ENCODE data around the gene HES5.
"Not testable (repeated sequence)": the region's sequence is repeated elsewhere in the genome, so short reads cannot be mapped to it uniquely, and the experiment has no call there.

Gene HES5

DNA sequence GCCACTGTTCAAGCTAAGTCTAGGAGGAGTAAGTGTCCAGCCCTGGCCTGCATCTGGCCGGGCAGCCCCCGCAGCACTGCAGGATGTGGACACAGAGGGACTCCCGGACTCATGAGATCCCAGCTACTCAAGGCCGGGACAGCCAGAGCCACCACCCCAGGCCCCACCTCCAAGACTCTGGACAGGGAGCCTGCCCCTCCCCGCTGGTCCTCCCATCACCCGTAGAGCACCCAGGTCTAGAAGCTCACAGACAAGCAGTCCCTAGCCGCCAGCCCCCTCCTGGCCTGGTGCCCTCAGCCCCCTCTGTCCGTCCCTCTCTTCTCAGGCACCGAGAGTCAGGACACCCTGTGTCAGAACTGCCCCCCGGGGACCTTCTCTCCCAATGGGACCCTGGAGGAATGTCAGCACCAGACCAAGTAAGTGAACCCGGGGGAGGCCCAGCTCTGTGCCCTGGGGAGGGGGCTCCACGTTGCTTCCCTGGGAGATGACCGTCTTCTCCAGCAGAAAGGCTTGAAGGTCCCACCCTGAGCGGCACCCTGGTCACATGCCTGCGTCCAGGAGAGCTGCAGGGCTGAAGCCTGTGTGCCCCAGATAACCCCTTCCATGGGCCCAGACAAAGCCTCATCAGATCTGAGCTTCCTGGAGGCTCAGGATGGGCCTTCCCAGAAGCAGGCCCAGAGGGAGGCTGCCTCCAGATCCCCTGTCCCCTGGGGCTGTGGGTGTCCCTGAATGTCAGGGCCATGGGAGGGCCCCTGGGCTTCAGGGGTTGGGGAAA, 30.4 kb upstream of the HES5 start:
- no peak for DNase-seq (ENCODE audit: low read depth in 2 of 2)

DNA sequence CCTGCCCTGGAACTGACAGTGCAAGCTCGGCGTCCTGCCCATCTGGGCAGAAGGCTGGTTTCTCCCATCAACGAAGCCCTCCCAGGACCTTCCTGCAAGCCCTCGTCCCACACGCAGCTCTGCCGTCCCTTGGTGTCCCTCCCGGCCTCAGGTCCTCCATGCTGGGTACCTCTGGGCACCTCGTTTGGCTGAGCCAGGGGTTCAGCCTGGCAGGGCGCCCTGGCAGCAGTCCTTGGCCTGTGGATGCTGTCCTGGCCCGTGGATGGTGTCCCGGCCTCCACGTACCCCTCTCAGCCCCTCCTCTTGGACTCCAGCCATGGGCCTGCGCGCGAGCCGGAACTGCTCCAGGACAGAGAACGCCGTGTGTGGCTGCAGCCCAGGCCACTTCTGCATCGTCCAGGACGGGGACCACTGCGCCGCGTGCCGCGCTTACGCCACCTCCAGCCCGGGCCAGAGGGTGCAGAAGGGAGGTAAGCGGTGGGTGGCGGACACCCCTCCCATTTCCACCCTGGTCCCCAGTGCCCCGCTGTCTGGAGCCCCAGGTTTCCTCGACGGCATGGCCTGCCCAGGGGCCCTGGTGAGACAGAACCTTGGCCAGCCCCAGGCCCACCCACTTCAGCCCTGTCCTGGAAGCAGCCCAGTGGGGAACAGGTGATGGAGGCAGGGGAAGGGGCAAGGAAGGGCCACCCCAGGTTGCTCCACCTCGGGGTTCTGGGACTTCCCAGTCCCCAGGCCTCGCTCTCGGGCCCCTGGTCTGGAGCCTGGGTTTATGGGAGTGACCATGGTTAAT, 29.6 kb upstream of the HES5 start:
- DNase-seq (ENCODE audit: low read depth in 2 of 2), result no peak

DNA sequence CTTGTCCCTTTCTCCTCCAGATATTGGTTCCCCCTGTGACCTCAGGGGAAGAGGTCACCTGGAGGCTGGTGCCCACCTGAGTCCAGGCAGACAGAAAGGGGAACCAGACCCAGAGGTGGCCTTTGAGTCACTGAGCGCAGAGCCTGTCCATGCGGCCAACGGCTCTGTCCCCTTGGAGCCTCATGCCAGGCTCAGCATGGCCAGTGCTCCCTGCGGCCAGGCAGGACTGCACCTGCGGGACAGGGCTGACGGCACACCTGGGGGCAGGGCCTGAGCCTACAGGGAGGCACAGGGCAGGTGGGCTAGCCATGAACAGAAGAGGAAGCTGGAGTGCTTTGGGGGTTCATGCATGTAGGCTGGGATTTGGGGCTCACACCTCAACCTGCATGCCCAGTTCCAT, 28.8 kb upstream of the HES5 start:
- DNase-seq (ENCODE audit: low read depth in 2 of 2), result no peak

DNA sequence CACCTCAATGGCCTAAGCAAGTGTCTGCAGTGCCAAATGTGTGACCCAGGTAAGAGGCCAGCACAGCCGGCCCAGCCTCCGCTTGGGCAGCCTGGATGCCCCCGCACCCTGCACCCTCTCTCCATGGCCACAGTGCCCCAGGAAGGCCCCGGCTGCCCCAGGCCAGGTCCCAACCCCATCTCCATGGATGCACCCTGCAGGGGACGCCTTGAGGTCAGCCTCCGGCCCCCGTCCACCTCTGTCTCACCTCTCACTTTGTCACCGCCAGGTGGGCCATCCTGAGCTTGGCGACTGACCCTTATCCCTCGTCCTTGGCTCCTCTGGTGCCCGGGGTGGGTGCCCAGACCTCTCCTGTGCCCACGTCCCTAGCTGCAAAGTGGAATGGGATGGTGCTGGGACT, 28.4 kb upstream of the HES5 start:
- no peak for DNase-seq (ENCODE audit: low read depth in 2 of 2)

DNA sequence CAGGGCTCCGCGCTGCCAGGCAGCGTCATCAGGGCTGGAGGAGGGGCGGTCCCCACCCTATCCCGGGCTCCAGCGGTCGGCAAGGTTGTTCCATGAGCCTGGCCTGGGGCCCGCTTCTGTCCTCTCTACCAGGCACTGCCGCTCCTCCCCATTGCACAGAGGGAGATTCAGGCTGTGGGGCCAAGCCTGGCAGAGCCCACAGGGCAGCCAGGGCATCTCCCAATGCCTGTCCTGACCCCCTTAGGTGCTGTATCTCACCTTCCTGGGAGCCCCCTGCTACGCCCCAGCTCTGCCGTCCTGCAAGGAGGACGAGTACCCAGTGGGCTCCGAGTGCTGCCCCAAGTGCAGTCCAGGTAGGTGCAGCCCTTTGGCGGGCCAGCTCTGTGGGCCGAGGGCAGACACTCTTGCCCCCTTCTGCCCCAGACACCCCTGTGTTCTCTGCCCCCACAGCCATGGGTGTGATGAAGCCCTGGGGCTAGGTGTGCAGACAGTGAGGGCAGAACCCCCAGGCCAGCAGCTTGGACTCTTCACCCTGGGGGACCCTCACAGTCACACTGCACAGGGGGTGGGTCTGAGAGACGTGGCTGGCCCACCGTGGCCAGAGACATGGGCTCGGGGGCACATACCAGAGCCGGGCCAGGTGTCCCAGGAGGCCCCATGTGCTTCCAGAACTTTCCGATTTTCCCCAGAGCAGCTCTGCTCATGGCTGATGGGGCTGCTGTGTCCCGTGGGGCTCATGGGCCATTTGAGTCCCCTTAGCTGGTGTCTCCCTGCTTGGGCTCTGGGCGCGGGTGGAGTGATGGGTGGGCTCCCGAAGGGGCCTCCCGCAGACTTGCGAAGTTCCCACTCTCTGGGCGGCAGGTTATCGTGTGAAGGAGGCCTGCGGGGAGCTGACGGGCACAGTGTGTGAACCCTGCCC, 27.7 kb upstream of the HES5 start:
- no peak for DNase-seq (ENCODE audit: low read depth in 2 of 2)

DNA sequence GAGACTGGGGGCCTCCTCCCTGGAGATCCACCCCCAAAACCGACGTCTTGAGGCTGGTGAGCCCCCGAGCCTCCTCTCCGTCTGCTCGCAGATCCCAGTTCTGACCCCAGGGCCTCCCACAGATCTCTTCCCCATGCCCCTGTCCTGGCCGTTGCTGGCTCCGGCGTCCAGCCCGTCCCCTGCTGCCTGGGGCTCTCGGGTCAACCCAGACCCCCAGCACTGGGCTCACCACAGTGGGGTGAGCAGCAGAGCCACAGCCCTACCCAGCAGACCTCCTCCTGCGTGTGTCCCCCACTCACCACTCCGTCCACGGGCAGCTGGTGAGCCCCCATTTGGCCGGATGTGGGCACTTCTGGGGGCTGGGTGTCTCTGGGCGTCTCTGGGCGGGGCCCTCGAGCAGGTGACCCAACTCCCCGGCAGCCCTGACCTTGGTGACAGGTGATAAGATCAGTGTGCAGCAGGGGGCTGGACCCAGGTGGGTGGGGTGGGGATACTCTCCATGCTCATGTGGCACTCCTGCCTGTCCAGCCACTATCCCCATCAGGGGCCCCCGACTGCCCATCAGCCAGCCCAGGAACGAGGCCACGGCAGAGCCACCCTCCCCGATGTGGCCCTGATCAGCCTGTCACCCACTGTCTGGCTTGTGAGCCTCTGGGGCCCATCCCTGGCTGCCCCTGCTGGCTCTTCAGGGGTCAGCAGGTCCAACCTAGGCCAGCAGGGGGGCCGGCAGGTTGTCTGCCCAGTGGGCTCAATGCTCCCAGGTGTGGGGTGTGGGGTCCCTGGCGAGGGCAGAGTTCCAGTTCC, 26.8 kb upstream of the HES5 start:
- no peak for DNase-seq (ENCODE audit: low read depth in 2 of 2)

DNA sequence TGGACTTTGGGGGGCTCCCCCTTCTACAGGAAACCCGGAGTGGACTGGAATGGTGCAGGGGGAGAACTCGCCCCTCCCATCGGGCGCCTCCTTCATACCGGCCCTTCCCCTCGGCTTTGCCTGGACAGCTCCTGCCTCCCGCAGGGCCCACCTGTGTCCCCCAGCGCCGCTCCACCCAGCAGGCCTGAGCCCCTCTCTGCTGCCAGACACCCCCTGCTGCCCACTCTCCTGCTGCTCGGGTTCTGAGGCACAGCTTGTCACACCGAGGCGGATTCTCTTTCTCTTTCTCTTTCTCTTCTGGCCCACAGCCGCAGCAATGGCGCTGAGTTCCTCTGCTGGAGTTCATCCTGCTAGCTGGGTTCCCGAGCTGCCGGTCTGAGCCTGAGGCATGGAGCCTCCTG, 26.2 kb upstream of the HES5 start, which contains the start of gene TNFRSF14:
TSS of gene TNFRSF14 (plus strand) at position 95 of the 401 bp plus-strand sequence. CDS start at position 389, 294 bp downstream.
- DNase-seq (ENCODE audit: low read depth in 2 of 2), result peak; percentile 57 to 64

DNA sequence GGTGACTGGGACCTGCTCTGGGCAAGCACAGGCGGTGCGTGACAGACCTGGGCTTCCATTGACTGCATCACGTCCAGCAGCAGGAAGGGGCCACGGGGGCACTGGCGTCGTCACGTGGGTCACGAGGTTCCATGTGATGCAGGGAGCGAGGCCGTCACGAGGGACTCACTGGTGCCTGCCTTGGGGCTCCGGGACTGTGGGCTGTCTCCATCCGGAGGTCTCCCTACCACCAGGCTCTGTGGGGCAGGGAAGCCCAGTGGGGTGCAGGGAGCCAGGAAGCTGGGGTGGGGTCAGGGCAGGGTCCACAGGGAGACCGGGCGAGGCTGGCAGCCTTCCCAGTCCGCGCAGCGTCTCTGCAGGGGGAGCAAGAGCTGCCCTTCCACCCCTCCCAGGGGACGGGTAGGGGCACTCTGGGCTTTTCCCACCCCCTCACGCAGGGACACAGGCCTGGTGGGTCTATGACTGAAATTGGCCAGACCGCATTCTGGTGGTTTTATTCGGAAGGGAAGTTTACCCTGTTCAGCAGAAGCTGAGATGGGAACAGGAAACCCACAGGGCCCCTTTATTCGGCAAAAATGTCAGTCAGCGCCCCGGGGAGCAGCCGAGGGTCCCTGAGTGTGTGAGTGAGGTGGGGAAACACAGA, 25.7 kb upstream of the HES5 start:
- DNase-seq (ENCODE audit: low read depth in 2 of 2), result peak; percentile 76 to 78

DNA sequence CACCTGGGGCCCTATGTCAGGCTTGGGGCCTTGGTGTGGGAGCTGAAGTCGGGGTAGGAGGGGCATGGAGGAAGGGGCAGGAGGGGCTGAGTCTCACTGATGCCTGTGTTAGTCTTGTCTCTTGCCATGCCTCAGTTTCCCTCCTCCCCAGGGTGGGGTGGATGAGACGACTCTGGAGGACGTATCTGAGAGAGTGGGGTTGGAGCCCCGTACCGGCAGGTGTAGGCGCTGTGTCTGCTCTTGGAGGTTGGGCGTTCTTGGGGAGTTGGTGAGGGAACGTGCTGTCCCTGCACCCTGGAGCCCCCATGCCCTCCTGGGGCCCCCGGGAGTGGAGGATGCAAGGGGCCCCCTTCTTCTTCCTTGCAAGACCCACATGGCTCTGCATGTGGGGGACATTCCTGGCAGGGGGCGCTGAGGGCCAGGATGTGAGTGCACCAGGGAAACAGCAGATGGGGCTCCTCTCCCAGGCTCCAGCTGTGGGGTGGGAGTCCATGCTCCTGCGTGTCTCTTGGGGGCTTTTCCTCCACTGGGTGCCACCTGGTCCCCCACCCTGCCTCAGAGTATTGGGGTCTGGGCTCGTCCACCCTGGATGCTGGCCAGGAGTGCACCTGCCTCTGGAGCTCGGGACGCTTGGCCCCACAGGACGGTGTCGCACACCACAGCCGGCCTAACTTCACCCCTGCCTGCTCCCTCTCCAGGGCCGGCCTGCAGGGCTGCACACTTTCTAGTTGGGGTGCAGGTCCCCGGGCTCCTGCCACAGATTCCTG, 24.7 kb upstream of the HES5 start:
- no peak for DNase-seq (ENCODE audit: low read depth in 2 of 2)

DNA sequence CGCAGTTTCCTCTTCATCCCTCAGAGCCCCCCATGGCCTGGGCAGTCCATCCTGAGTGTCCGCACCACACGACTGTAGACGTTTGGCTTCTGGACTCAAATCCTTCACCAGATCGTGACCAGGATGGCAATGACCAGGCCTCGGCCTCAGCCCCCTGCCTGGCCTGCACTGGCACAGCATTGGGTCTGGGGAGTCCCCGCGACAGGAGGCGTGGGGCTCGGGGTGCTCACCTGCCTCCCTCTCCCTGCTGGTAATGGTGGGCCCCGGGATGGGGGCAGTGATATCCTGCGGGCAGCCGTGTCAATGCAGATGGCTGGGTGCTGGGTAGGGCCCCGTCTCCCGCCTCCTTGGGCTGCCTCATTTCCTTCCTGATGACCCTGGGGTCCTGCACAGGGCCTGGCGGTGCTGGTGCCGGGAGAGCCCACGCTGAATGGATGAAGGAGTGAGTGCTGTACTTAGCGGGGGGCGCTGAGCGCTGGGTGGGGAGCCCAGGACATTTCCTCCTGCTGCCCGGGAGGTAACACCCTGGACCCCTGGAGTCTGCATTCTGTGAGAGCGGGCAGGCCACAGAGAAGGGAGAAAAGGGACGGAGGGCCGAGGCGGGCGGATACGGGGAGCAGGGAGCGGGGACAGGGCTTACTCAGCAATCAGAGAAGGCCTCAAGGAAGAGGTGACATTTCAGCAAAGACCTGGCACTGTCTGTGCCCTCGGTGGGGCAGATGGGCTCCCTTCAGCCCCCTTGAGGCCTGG, 24.0 kb upstream of the HES5 start:
- DNase-seq (ENCODE audit: low read depth in 2 of 2), result no peak

DNA sequence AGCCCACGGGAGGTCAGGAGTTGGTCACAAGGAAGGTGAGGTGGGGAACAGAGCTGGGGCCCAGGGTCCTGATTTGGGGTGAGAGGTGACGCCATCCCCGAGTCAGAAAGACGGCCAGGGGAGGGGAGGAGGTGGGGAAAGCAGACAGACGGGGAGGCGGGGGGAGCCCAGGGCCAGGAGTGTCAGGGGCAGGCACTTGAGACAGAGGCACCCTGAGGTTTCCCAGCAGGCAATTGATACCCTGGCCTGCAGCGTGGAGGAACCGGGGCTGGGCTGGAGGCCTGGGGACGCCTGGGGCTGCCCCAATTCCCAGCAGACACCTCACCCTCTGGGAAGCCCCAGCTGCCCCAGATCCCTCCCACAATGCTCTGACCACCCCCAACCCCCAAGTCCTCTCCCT, 23.0 kb upstream of the HES5 start:
- not testable (repeated sequence) for DNase-seq (ENCODE audit: low read depth in 2 of 2)

DNA sequence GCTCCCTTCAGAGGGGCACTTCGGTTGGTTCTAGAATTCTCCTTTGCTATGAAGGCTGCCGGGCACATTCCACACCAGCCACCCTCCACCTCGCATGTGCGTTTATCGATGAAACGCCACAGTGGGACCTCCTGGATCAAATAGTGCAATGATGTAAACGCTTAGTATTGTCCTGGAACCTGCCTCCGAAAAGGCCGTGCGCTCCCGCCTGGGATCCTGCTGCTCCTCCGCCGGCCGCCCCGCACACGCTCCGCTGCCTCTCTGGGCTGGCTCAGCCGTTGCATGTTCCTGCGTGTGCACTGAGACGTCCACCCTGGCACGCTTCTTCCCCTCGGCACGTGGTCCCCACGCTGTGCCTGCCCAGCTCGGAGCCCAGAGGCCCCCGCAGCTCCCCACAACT, 22.1 kb upstream of the HES5 start:
- no peak for DNase-seq (ENCODE audit: low read depth in 2 of 2)

DNA sequence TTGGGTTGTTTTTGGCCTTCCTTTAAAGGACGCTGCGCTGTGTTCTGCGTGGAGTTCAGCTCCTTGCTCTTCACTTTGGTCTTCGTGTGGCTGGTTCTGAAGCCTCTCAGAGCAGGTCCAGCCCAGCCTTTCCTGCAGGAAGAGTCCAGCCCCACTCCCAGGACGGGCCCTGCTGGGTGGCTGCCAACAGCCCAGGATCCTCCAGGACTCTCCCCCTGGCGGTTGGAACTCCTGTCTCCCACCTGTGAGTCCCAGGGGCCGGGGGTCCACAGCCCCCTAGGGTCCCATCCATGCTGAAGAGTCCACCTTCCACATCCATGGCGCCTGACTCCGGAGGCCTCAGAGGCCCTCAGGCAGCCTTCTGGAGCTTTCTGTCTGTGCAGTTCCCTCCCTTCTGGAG, 21.5 kb upstream of the HES5 start:
- not testable (repeated sequence) for DNase-seq (ENCODE audit: low read depth in 2 of 2)

DNA sequence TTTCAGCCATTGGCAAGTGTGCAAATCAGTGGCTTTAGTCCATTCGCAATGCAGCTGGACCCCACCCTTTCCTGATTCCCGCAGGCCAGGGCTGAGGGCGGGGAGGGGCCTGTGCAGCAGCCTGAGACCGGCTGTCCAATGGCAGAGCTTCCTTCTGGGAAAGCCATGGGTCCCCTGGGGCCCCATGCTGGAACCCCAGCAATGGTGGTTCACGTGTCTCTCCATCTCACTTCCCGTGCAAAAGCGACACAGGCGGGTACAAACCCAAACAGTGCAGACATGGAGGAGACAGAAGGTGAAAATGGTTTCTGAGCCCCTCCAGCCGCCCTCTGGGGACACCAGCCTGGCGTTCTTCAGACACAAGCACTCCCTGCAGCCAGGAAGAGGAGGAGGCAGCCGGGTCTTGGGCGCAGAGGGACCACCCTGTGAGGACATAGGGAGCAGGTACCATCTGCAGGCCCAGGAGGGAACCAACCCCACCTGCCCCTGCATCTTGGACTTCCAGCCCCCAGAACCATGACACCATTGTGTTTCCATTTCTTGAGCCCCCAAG, 20.3 kb upstream of the HES5 start:
- DNase-seq (ENCODE audit: low read depth in 2 of 2), result not testable (repeated sequence)

DNA sequence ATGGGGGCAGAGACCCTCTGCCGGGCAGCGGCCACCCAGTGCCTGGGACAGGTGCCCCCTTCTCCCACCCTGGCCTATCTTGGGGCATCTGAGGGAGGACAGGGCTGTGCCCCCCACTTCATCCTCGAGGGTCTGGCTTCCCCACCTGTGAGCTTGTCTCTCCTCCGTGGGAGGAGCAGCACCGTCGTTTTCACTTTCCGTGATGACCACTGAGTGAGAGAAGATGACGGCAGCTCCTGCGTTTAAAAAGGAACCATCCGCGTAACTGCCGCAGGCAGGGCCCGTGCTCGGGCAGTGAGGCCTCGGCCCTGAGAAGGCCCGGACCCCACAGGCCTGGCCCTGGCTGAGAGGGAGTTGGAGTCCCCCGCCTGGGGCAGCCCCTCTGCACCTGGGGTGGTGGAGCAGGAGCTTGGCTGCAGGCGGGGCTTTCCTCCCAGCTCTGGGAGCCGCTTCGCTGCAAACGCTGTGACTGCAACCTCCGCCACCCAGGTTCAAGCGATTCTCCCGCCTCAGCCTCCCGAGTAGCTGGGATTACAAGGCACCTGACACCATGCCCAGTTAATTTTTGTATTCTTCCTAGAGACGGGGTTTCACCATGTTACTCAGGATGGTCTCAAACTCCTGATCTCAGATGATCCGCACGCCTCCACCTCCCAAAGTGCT, 19.4 kb upstream of the HES5 start:
- not testable (repeated sequence) for DNase-seq (ENCODE audit: low read depth in 2 of 2)

DNA sequence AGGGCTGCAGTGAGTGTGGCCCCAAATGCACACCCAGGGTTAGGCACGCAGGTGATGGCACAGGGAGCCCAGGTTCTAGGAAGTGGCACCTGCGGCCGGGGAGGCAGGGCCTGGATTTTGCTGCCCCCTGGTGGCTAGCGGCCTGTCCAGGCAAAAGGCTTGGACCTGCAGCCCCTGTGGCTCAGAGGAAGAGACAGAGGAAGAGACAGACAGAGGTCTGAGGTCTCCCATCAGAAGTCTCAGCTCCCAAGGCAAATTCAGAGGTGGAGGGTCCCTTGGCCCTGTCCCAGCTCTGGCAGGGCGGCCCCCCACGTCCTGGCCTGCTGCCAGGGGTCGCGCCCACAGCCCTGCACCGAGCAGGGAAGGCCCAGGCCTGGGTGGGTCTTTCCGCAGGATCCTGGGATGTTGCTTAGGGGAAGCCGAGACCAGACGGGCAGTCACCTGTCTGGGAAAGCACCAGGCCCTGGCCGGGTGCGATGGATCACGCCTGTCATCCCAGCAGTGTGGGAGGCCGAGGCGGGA, 18.1 kb upstream of the HES5 start:
- DNase-seq (ENCODE audit: low read depth in 2 of 2), result peak; percentile 74 to 85

DNA sequence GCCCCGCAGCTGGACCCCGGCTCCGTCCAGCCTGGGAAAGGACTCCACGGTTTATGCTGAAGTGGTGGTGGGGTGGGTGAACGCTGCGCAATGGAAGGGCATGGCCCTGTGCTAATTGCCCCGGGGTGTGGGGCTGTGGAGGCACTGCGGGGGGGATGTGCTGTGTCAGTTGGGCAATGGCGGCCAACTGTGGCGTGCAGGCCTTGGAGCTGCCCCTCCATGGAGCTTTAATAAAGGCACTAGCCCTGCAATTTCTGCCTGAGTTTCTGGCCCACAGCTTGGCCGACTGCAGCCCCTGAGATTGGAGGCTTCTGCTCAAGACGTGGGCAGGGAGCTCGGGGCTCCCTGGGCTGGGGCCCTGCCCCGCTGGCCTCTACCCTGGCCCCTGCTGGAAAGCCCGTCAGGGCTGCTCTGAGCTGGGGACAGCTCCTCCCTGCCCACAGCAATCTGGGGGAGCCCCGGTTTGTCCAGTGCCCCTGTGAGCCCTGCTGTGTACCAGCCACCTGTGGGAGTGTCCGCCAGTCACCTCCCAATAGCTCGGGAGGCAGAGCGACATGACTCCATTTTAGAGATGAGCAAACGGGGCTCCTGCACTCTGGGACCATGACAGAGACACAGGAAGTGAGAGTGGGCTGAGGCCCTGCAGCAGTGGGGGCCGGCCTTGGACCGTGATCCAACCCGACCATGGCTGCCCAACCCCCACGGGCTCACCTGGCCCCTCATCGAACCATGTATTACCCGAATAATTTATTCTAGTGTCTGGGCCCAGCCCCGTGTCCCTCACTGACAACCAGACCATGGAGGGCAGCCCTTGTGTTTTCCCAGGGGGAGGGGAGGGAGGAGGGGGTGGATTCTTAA, 17.4 kb upstream of the HES5 start:
- peak; percentile 59 to 66 for DNase-seq (ENCODE audit: low read depth in 2 of 2)

Measured in stimulated activated CD4-positive, alpha-beta T cell treated with anti-CD3 and anti-CD28 coated beads, Interleukin-15, amount 100 ng/mL, for 48 hours (primary cell).